Retina (tissue), 1 donor: ENCODE results near the gene B9D1.

Experiments used
- DNase-seq: peaks from one replicate; pipeline ENCODE4 v3.0.0-alpha.2; 2016

Gene B9D1, protein sequence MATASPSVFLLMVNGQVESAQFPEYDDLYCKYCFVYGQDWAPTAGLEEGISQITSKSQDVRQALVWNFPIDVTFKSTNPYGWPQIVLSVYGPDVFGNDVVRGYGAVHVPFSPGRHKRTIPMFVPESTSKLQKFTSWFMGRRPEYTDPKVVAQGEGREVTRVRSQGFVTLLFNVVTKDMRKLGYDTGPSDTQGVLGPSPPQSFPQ

DNA sequence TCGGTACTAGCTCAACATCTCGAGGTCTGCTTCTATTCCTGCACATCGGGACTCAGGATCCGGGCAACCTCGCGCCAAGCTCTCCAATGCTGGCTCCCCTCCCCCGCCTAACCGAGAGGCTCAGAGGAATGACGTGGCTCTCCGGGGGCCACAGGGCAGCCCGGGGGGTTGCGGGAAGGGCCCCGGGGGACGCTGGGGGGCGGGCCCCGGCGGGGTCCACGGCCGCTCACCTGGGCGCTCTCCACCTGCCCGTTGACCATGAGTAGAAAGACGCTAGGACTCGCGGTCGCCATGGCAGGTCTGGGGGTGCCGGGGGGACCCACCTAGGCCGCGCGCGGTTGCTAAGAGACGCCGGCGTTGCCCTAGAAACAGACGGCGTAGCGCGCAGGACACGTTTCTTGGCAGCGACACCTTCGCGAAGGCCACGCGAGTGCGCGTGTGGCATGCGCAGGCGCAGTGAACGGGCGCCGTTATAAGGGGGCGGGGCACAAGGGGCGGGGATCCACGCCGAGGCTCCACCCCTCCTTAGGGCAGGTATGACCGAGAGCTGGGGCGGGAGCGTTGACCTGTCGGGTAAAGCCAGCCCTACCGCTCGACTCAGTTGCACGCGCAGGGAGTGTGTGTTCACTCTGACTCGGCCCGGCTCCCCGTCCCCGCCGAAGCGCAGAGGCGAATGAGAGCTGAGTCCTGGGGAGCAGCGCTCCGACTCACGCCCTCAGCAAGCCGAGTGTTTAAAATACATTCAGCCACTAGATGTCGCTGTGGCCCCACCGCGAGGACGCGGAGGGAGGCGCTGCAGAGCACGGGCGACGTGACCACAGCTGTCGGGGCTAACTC lies at the start of gene B9D1:
TSS of gene B9D1 (minus strand) at position 447 of the 837 bp plus-strand sequence. CDS start at position 293, 154 bp downstream.
- peak; percentile 99 for DNase-seq

DNA sequence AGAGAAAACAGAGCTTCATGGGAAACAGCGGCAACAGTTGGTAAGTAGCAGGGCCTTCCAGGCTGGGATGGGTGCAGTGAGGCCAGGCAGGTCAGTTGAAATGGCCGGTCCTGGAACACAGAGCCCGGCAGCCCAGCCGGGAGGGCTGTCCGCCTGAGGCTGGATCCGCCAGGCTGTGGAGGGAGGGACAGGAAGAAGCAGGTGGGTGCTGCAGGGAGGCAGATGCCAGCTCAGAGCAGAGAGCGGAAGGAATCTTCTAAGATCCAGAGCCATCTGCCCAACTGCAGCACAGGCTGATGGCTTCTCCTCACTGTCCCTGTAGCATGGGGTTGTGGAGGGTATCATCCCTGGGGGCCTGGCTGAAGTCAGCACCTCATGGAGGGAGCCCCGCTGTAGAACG lies 49.1 kb upstream of the B9D1 start:
- peak; percentile 65 for DNase-seq

DNA sequence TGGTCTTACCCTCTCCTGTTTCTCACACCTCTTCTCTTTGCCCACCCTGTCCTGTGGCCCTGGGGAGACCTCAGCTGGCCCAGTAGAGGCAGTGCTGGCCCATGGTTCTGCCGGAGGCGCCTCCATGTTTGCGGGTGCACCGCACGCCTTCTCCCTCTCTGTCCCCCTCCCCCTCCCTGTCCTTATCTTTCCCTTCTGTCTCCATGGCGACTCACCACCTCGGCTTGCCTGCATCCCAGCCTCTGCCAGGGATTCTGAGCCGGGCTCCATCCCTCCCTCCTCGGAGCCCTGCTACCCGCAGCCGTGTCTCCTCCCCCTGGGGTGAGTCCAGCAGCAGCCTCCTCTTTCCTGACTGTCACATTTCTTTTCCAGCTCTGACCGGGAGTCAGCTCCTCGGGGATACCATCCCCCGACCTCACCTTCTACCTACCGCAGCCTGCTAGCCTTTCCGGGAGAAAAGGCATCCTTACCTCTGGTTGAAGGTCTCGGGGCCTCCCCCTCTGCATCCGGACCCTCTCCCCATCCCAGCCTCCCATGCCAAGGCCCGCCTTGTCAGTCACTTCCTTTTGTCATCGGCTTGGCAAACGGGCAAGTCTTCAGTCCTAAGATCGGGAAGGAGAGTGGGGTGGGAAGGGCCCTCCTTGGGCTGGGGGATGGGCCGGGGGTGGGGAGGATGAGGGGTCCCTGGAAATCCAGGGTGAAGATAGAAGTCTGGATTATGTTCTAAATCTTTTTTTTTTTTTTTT lies 48.5 kb upstream of the B9D1 start, which contains the start of gene RNF112:
TSS of gene RNF112 (plus strand) at position 358 of the 746 bp plus-strand sequence. CDS start at position 535, 177 bp downstream.
- peak; percentile 71 for DNase-seq

DNA sequence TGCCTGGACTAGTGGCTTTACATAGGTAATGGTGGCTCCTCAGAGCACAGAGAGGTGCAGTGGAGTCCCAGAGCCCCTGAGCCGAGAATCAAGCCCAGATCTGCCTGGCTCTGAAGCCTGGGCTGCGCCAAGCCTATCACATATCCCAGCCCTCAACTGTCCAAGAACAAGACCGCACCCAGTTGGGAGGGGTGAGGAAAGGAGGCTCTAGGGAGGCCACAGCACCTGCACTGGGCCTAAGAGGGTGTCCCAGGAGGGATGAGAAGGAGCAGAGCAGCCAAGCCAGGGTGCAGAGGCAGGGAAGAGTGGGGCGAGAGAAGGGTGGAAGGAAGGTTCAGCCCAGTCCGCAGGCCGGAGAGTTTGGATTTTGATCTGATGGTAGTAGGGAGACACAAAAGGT lies 47.6 kb upstream of the B9D1 start:
- no peak for DNase-seq

DNA sequence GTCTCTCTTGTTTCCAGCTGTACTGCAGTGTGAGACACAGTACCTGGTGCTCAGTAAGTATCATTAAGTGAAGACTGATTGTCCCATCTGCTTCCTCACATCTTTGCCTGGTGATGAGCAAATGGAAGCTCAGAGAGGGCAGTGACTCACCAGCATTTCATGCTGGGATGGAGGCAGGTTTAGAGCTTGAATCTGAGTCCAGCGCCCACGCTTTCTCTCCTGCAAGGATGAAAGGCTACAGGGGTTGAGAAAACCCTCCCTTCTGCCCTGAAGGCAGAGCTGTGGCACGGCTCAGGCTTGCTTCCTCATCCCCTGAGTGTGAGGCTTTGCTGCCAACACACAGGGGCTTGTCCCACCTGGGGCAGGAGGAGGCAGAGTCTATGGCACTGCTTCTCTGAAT lies 47.0 kb upstream of the B9D1 start:
- no peak for DNase-seq

DNA sequence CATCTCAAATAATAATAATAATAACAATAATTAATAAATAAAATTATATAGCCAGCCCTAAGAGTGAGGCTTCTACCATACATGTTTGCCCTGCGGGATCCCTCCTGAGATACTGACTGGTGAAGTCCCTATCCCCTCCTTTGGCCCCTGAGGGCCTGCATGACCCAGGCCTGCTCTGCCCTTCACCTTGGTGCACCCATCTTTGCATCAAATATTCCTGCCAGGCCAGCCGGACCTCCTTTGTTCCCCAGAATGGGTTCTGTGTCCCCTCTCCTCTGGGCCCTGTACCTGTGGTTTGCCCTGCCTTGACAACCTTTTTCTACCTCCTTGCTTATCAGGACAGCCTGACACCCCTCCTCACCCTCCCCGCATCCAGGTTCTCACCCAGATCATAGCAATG lies 46.5 kb upstream of the B9D1 start:
- DNase-seq: no peak

DNA sequence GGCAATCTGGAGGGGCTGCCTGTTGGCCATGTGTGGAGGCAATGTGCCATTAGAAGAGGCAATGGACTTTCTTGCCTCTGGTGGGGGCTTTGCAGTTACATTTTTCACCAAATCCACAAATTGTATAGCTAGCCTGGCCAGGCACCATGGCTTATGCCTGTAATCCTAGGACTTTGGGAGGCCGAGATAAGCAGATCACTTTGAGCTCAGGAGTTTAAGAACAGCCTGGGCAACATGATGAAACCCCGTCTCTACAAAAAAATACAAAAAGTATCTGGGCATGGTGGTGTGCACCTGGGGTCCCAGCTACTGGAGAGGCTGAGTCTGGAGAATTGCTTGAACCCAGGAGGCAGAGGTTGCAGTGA lies 45.8 kb upstream of the B9D1 start:
- DNase-seq: no peak

DNA sequence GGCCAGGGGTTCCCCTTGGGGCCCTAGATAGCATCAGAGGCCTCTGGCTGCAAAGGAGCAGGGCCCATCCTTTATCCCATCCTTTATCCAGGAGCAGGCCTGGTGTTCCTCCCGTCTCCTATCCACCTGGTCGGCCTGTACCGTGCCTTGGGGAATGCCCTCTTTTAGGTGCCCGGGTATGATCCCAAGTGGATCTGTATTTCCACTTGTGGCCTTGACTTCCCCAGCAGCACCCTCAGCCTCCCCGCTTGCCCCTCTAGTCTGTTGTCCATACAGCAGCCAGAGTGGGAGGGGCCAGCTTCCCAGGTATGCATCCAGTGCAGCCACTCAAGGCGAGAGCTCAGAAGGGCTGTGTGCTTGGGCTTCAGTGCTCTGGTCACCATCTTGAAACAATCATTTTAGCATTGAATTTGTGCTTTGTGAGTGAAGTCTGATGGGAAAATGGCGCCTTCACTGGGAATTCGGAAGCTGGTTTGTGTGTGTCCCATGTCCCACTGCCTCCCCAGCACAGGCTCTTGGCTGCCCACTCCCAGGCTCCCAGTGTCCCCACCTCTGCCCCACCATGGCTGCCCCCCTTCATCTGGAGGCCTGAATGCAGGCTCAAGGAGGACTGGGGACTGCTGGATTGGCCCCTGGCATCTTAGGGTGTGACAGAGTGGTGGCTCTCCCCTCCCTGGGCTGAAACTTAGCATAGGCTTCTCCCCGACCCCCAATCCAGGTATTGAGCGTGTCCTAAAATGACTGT lies 45.2 kb upstream of the B9D1 start:
- no peak for DNase-seq

DNA sequence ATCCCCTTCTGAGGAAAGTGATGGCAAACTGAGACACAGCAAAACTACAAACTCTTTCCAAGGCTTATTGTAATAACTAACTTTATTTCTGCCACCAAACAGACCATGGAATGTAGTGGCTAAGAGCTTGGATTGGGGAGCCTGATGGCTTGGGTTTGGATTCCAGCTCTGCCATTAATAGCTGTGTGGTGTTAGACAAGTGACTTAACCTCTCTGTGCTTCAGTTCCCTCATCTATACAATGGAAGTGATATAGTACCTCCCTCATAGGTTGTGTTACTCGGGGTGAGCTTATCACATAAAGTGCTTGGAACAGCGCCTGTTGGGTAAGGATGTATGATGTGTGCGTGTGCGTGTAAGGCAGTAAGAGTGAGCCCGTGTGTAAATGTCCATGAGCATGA lies 42.6 kb upstream of the B9D1 start:
- no peak for DNase-seq

DNA sequence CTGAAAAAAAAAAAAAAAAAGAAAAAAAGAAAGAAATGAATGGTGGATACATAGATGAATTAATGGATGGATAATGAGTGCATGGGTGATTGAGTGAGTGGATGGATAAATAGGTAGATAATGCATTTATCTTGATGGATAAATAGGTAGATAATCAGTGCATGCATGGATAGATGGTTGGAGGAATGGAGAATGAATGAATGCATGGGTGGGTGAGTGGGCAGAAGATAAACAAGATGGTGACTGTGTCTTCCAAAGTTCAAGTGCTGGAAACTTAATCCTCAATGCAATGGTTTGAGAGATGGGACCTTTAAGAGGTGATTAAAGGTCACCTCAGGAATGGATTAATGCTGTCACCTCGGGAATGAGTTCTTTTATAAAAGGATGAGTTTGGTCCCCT lies 41.7 kb upstream of the B9D1 start:
- no peak for DNase-seq

DNA sequence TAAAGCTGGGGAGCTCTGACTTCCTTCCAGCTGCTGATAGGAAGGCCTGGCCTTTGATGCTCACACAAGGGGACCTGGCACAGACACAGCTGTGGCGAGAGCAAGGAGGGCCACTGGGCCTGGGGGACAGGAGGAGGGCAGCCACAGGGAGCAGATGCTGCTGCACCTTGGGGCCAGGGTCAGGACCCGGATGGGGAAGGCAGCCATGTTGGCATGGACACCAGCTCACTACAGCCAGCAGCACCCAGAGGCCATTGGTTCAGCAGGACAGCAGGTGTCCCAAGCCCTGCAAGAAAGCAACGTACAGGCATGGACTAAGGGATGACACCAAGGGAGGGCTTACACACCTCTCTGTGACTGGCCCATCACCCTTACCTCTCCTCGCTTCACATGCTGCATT lies 40.5 kb upstream of the B9D1 start:
- DNase-seq: no peak

DNA sequence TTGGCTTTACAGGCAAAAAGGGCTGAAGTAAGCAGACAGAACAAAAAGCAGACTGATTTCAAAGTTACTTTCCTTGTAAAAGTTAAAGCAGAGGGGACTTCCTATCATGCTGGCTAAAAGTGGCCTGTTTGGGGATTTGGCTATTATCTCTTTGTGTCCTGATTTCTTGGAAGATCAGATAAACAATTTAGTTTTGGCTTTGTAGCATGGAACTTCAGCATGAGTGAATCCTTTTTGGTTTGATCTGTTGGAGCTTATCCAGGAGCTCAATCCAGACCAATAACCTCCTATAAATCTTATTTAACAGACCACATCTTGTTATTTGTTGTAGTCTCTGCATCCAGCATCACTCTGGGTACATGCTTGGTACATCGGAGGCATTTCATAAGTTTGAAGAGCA lies 39.6 kb upstream of the B9D1 start:
- DNase-seq: no peak

DNA sequence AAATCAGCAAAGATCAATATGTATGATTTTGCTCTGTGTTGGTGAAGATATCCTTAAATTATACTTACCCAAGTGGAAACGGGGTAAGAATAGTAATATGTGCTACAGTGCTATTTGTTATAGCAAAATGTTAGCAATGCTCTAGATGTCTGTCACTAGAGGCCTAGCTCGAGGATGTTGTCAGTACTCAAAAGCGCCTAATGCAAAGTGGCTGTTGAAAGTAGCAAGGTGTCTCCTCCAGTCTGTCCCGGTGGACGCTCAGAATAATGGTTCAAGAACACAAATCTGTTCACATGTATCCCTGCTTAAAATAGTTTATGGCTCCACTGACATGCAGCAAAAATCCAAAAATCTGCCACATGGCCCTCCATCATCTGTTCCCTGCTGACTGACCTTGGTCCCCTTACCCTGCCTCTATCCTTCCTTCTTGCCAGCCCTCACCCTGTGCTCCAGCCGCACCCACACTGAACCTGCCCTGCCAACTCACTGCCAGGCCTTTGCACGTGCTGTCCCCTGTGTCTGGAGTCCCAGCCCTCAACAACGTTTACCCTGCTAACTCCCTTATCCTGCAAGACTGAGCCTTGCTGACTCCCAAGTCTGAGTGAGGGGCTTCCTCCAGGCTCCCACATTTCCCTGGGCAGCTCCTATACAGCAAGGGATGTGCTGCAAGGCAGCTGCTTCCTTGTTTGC lies 38.9 kb upstream of the B9D1 start:
- DNase-seq: no peak

DNA sequence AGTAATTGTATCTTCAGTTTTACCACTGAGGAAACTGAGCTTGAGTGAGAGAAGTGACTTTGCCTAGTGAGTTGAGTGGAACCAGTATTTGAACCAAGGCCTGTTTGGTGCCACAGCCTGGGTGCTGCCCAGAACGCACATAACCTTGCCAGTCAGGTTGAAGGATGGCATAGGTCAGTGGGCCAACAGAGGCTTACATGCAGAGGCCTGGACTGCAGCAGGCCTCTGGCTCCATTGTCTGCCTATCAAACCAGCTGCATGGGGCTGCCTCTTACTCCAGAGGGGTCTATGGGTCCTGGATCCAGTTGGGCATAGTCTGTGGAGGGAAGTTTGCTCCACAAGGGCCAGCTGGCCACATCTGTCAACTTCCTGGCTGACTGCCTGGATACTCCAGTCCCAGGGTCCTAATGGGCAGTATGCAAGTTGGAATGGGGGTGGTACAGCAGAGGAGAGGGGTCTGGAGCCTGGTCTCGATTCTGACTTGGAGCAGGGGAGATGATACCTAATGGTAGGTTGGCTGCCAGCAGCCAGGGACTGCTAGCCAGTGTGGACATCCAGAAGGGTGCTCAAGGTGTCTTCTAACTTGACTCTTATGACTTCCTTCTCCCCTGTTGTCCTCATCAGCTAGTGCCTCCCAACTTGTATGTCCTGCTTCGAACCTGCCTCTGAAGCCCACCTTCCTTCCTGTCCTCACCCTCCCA lies 37.4 kb upstream of the B9D1 start:
- no peak for DNase-seq

DNA sequence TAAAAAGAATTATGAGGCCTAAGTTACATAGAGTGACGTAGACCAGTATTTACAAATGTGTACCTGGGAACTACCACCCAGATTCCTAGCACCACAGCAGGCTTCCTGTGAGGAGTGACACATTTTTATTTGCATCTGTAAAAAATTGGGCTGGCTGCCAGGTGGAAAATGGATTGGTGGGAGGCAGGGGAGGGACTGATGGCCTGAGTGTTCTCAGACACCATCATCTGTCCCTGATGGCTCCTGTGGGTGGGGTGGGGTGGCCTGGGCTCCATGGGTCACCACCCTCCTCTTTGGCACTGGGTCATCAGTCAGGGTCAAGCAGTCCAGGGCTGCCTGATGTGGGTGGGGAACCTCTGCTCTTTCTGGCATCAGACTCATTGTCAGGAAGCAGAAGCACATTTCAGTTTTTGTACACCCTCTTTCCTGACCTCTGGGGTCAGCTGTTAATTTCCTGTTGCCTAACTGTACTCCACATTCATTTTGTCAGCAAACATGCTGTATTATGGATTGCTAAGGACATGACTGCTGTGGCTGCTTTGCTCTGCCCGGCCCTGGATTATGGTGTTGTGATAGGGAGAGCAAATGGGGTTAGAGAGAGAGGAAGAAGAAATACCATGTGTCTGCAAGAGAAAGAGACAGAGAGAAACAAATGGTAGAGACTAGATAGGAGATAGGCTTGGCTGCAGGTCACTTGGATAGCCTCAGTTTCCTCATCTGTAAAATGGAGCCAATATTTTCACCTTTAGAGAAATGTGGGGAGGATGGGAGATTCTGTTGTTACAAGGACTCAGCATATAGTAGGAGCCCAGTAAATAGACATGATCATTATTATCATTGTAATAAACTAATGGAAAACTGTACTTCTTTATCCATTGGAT lies 36.0 kb upstream of the B9D1 start:
- no peak for DNase-seq

DNA sequence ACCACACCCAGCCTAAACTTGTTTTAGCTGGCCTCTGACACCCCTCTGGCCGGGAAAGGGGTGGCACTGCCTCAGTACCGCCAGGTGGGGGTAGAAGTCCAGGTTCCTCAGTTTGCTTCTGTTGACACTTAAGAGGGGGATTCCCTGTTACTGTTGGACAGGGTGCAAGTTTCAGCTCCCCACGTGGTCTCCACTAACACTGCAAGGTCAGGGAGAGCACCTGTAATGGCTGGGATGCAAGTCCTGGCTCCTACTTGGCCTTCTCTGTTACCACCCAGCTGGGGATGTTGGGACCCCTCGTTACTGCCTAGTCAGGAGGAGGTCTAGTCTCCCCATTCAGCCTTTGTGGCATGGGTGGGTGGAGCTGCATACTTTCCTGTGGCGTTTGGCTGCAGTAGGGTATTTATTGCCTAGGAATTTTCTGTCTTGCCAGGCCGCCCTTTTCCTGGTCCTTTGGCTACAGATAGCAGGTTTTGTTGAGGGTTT lies 35.1 kb upstream of the B9D1 start:
- DNase-seq: no peak

DNA sequence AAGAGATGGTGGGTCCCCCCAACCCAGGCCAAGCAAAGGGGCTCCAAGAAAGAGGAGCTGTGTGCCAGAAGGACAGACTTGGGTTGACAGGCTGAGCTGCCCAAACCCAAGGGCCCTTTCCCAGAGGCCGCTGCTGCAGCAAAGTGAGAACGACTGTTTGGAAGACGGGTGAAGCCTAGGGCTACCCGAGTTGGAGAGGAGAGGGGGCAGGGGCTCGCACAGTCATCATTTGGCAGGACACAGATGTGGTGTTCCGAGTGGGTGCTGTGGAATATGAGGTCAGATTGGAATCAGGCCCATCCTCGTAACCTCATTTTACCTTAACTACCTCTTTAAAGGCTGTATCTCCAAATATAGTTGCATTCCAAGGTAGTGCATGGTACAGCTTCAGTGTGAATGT lies 29.8 kb upstream of the B9D1 start:
- no peak for DNase-seq

DNA sequence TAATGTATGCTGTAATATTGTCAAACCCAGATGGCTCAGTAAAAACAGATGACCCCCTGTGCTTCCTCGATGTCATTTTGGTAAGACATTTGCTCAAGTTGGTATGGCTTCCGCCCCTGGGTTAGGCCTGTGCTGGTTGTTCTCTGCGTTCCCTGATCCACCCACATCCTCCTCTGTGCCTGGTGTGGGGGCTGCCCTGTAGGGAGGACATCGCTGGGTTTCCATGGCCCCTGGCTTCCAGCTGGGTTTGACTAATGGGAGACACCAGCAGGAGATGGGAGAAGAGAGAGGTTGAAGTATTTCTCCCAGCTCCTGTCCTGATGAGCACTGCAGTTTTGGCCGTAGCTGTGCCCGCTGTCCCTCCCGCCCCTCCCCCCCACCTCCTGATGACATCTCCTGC lies 28.9 kb upstream of the B9D1 start:
- no peak for DNase-seq

DNA sequence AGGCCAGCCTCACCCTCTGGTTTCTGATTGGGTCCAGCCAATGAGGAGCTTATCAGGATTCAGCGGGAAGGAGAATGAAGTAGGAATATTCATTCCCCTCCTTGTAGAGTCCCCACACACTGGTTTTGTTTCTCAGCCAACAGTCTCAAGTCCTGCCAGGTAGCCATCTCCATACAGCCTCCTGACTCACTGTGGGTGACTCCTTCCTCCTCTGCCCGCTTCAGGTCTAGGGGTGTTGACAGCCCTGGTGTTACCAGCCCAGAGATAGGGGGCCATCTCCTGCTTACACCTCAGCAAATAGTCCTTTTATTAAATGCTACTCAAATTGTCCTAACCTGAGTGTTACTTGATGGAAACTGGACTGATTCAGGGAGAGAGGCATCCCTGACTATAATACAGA lies 28.4 kb upstream of the B9D1 start:
- DNase-seq: no peak
